ENCODE data around the gene FBXW7. TPM values are rescaled to one million over a fixed set of nuclear protein-coding genes. Genes with fewer than 3 reads are reported as not detected.

The FBXW7 gene
- total RNA-seq, 6 experiments from 2014 or later = 17.4 to 26.1 (median 19.5) TPM

GRCh38 chr4:152463562-152463961, 72.3 kb downstream of the FBXW7 start:
- H3K36me3 Mint-ChIP-seq (ENCODE audit: low read depth) = 0 out of 2 replicates have a peak, but pooled peaks cover 4% of the 10 kb centered on the region

GRCh38 chr4:152462695-152463094, 73.2 kb downstream of the FBXW7 start:
- no peaks in the 10 kb centered on the region for H3K27me3 Mint-ChIP-seq (ENCODE audit: insufficient read depth)
- no peak overlapping the region for H3K4me3 Mint-ChIP-seq

More at GRCh38 chr4:152463562-152463961, 72.3 kb downstream of the FBXW7 start:
- no peaks in the 10 kb centered on the region for H3K9me3 Mint-ChIP-seq
- H3K27ac Mint-ChIP-seq = no peak overlapping the region
- H3K4me3 Mint-ChIP-seq = no peak overlapping the region
- no peak for DNase-seq
- H3K4me1 Mint-ChIP-seq (ENCODE audit: low read depth) = peaks cover 49% of the 10 kb centered on the region
- no peak for TF ChIP-seq CTCF (IDR thresholded peaks at IDR 0.05)
- no peaks in the 10 kb centered on the region for H3K27me3 Mint-ChIP-seq (ENCODE audit: insufficient read depth)

GRCh38 chr4:152462047-152462446, 73.8 kb downstream of the FBXW7 start:
- Mint-ChIP-seq H3K4me3 (no peak overlapping the region), H3K36me3 (ENCODE audit: low read depth) (0 out of 2 replicates have a peak, but pooled peaks cover under 1% of the 10 kb centered on the region), H3K4me1 (ENCODE audit: low read depth) (peaks cover 56% of the 10 kb centered on the region), H3K27ac (no peak overlapping the region), H3K9me3 (no peaks in the 10 kb centered on the region), H3K27me3 (ENCODE audit: insufficient read depth) (no peaks in the 10 kb centered on the region)
- TF ChIP-seq CTCF (IDR thresholded peaks at IDR 0.05) = no peak
- DNase-seq = no peak

More at GRCh38 chr4:152462695-152463094, 73.2 kb downstream of the FBXW7 start:
- Mint-ChIP-seq H3K36me3 (ENCODE audit: low read depth) (0 out of 2 replicates have a peak, but pooled peaks cover 4% of the 10 kb centered on the region), H3K27ac (no peak overlapping the region), H3K4me1 (ENCODE audit: low read depth) (peaks cover 54% of the 10 kb centered on the region), H3K9me3 (no peaks in the 10 kb centered on the region)
- no peak for TF ChIP-seq CTCF (IDR thresholded peaks at IDR 0.05)
- DNase-seq = no peak

- Mint-ChIP-seq H3K9me3 (no peaks in the 10 kb centered on the region), H3K4me1 (ENCODE audit: low read depth) (peaks cover 66% of the 10 kb centered on the region)
Observed at GRCh38 chr4:152460488-152460887, 75.4 kb downstream of the FBXW7 start.

GRCh38 chr4:152459326-152459725, 76.6 kb downstream of the FBXW7 start:
- Mint-ChIP-seq H3K4me1 (ENCODE audit: low read depth) (peaks cover 68% of the 10 kb centered on the region), H3K27ac (no peak overlapping the region), H3K4me3 (no peak overlapping the region), H3K9me3 (no peaks in the 10 kb centered on the region), H3K36me3 (ENCODE audit: low read depth) (no peaks in the 10 kb centered on the region), H3K27me3 (ENCODE audit: insufficient read depth) (no peaks in the 10 kb centered on the region)
- TF ChIP-seq CTCF (IDR thresholded peaks at IDR 0.05) = no peak
- no peak for DNase-seq

More at GRCh38 chr4:152460488-152460887, 75.4 kb downstream of the FBXW7 start:
- H3K4me3 Mint-ChIP-seq = no peak overlapping the region
- peak; percentile 63 for TF ChIP-seq CTCF (IDR thresholded peaks at IDR 0.05)
- H3K27me3 Mint-ChIP-seq (ENCODE audit: insufficient read depth) = no peaks in the 10 kb centered on the region
- DNase-seq = peak; percentile 68
- H3K36me3 Mint-ChIP-seq (ENCODE audit: low read depth) = no peaks in the 10 kb centered on the region
- no peak overlapping the region for H3K27ac Mint-ChIP-seq
